Adipocyte (in vitro differentiated cells): ENCODE measurements around the gene SUPT20H.
A peak's percentile ranks its signal among the peaks of the same experiment; 100 is the strongest.

ENCODE experiments used
- DNase-seq: peaks from one replicate; pipeline ENCODE4 v3.0.0-alpha.2; 2015; ENCODE audit warnings: low read depth
- H3K27me3 ChIP-seq: replicated peaks from 2 replicates; pipeline ENCODE4 v1.7.0; 2013; ENCODE audit warnings: mild to moderate bottlenecking, low read length, moderate library complexity; ENCODE audit not compliant: control insufficient read depth, insufficient read depth
- H3K36me3 ChIP-seq: 2 replicates; pipeline ENCODE4 v1.7.0; 2013; ENCODE audit warnings: low read length, mild to moderate bottlenecking, moderate library complexity; ENCODE audit not compliant: control insufficient read depth, insufficient read depth, severe bottlenecking
- H3K4me1 ChIP-seq: 2 replicates; pipeline ENCODE4 v1.7.0; 2013; ENCODE audit warnings: mild to moderate bottlenecking, low read length, moderate library complexity; ENCODE audit not compliant: control insufficient read depth, insufficient read depth
- H3K4me3 ChIP-seq: 2 replicates; pipeline ENCODE4 v1.7.0; 2013; ENCODE audit warnings: mild to moderate bottlenecking, low read length, moderate library complexity
- H3K9ac ChIP-seq: 2 replicates; pipeline ENCODE4 v1.7.0; 2013; ENCODE audit warnings: mild to moderate bottlenecking, low read length, moderate library complexity
- H3K9me3 ChIP-seq: 2 replicates; pipeline ENCODE4 v1.7.0; 2013; ENCODE audit warnings: mild to moderate bottlenecking, low read length, moderate library complexity; ENCODE audit not compliant: control insufficient read depth

The SUPT20H gene

GRCh38 chr13:36966404-36966803 is 93.1 kb downstream of the SUPT20H start:
- Histone ChIP-seq H3K9me3 (no peaks in the 10 kb centered on the region), H3K4me3 (no peak overlapping the region), H3K4me1 (no peaks in the 10 kb centered on the region), H3K27me3 (no peaks in the 10 kb centered on the region), H3K9ac (no peak overlapping the region), H3K36me3 (peaks cover 82% of the 10 kb centered on the region)
- peak; percentile 24 for DNase-seq

GRCh38 chr13:36965767-36966166 is 93.7 kb downstream of the SUPT20H start:
- Histone ChIP-seq H3K36me3 (peaks cover 79% of the 10 kb centered on the region), H3K27me3 (no peaks in the 10 kb centered on the region), H3K4me3 (no peak overlapping the region), H3K9ac (no peak overlapping the region), H3K9me3 (no peaks in the 10 kb centered on the region), H3K4me1 (no peaks in the 10 kb centered on the region)
- peak; percentile 69 for DNase-seq

- Histone ChIP-seq H3K9me3 (no peaks in the 10 kb centered on the region), H3K36me3 (peaks cover 49% of the 10 kb centered on the region)
Observed at GRCh38 chr13:36959456-36960116, 99.9 kb downstream of the SUPT20H start.

More at GRCh38 chr13:36959456-36960116, 99.9 kb downstream of the SUPT20H start:
- H3K4me3 ChIP-seq: no peak overlapping the region
- peaks cover 6% of the 10 kb centered on the region for H3K4me1 ChIP-seq
- H3K27me3 ChIP-seq: no peaks in the 10 kb centered on the region
- H3K9ac ChIP-seq: peak overlapping the region; percentile 27
- DNase-seq: peak; percentile 15
